ENCODE results near the gene APOB. TPM values are rescaled to one million over a fixed set of nuclear protein-coding genes. Genes with fewer than 3 reads are reported as not detected.

Gene APOB
- total and polyA plus RNA-seq, 2 of the 13 experiments (the other 11 are each of a cell fraction or from before 2014, with no cell fraction given): 1,569 to 2,515 TPM

- TF ChIP-seq TFDP1 (CRISPR knock-in tag; IDR thresholded peaks at IDR 0.05; ENCODE audit: borderline replicate concordance): 0 out of 2 replicates have a peak, but pooled peaks have one; percentile 6
- TF ChIP-seq REL (CRISPR knock-in tag; conservative IDR thresholded peaks at IDR 0.05): 0 out of 2 replicates have a peak, but pooled peaks have one; percentile 51
- 0 out of 2 replicates have a peak, but pooled peaks have one; percentile 49 for TF ChIP-seq ATF7-NPFF (CRISPR knock-in tag; IDR thresholded peaks at IDR 0.05; ENCODE audit: low read depth)
- peak; percentile 53; the same call in 1 of the 2 replicates for TF ChIP-seq JUNB (CRISPR knock-in tag; IDR thresholded peaks at IDR 0.05; ENCODE audit: borderline replicate concordance)
- TF ChIP-seq POLR2AphosphoS2 (IDR thresholded peaks at IDR 0.05; ENCODE audit: low read depth, low read length): peak; percentile 72
- TF ChIP-seq KLF15 (CRISPR knock-in tag; IDR thresholded peaks at IDR 0.05; ENCODE audit: borderline replicate concordance): no peak
- no peak for TF ChIP-seq ZNF260 (CRISPR knock-in tag; IDR thresholded peaks at IDR 0.05; ENCODE audit: borderline replicate concordance, low read depth)
- TF ChIP-seq PTBP1 (IDR thresholded peaks at IDR 0.05; ENCODE audit: low read depth, low read length, poor library complexity, severe bottlenecking): no peak
- no peak for TF ChIP-seq NR2F1 (CRISPR knock-in tag; IDR thresholded peaks at IDR 0.05)
- TF ChIP-seq ZNF609 (CRISPR knock-in tag; IDR thresholded peaks at IDR 0.05; ENCODE audit: borderline replicate concordance): no peak
- TF ChIP-seq NR1H2 (CRISPR knock-in tag; IDR thresholded peaks at IDR 0.05; ENCODE audit: borderline replicate concordance, low read depth): no peak
- peak; percentile 45 to 56; a peak in 2 of 4 replicates for TF ChIP-seq POLR2A (IDR thresholded peaks at IDR 0.05; ENCODE audit: insufficient read depth in 1 of 2, low read depth in 2 of 2, low read length in 2 of 2)
- TF ChIP-seq EP300 (IDR thresholded peaks at IDR 0.05; ENCODE audit: low read depth in 2 of 2, low read length in 2 of 2): no peak
- TF ChIP-seq EP300 (CRISPR knock-in tag; IDR thresholded peaks at IDR 0.05; ENCODE audit: borderline replicate concordance): no peak
- 0 out of 2 replicates have a peak, but pooled peaks have one; percentile 41 for TF ChIP-seq NFATC3 (CRISPR knock-in tag; IDR thresholded peaks at IDR 0.05)
Observed at GRCh38 chr2:21028021-21028947, 15.6 kb downstream of the APOB start (continued).

All from HepG2 (cell line).